Embryonic facial prominence (tissue), 1 donor: ENCODE measurements around the gene RAD9A.

Experiments used
- DNase-seq: peaks from one replicate; pipeline ENCODE4 v3.0.0-alpha.2; 2016; ENCODE audit errors: extremely low spot score

The RAD9A gene

GRCh38 chr11:67440229-67441097, 48.7 kb downstream of the RAD9A start:
- no peak for DNase-seq

DNA sequence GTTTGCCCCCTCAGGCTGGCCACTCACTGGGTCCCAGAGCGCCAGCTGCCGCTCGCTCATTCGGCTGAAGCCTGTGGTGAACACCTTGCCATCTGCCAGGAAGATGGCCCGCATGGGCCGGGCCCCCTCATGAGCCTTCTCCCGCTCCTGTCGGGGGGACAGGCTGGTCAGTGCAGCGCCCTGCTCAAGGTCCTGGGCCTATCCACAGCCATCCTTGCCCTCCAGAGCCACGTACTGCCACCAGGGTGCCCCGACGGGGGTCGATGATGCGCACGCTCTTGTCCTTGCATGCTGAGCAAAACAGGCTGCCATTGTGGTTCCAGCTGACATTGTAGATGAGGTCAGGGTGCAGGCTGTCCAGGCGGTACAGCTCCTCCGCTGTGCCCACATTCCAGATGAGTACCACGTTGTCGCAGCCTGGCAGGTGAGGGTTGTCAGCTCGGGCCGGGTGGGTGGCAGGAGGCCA, 49.3 kb downstream of the RAD9A start:
- DNase-seq: no peak

- no peak for DNase-seq
Observed at GRCh38 chr11:67441731-67442351, 50.1 kb downstream of the RAD9A start.

- DNase-seq: no peak
Observed at GRCh38 chr11:67442504-67443404, 51.0 kb downstream of the RAD9A start.

- no peak for DNase-seq
Observed at GRCh38 chr11:67445515-67445914, 53.7 kb downstream of the RAD9A start.
